Activated naive CD8-positive, alpha-beta T cell treated with anti-CD3 and anti-CD28 coated beads, Interleukin-2, amount 50 U/mL, for 24 hours (primary cell): Measurements from ENCODE around the gene FEV.
A peak's percentile ranks its signal among the peaks of the same experiment; 100 is the strongest.

ENCODE experiments used
- ATAC-seq: fragments of 150-1000 bp; cut with Tn5 transposase; one replicate; pipeline ENCODE4 v1.10.0; 2021
- DNase-seq: peaks from one replicate; pipeline ENCODE4 v3.0.0; 2021
- H3K27ac Mint-ChIP-seq: one replicate; pipeline ENCODE4 v1.8.0; 2021; ENCODE audit warnings: mild to moderate bottlenecking, mixed read lengths
- H3K27me3 Mint-ChIP-seq: one replicate; pipeline ENCODE4 v1.8.0; 2021; ENCODE audit warnings: mixed read lengths
- H3K36me3 Mint-ChIP-seq: one replicate; pipeline ENCODE4 v1.8.0; 2021; ENCODE audit warnings: low read depth, mixed read lengths
- H3K4me1 Mint-ChIP-seq: one replicate; pipeline ENCODE4 v1.8.0; 2021; ENCODE audit warnings: mixed read lengths
- H3K4me3 Mint-ChIP-seq: one replicate; pipeline ENCODE4 v1.8.0; 2021; ENCODE audit warnings: mild to moderate bottlenecking, moderate library complexity, mixed read lengths
- H3K9me3 Mint-ChIP-seq: one replicate; pipeline ENCODE4 v1.8.0; 2021; ENCODE audit warnings: mixed read lengths

FEV gene

GRCh38 chr2:218985021-218985324 lies at the start of gene FEV:
TSS of gene FEV (minus strand) at chr2:218985184. CDS start at chr2:218985075, 109 bp downstream.
- Mint-ChIP-seq H3K4me1 (peaks cover 23% of the 10 kb centered on the region), H3K4me3 (peak within 1 kb of the TSS; percentile 6), H3K36me3 (no peaks in the 10 kb centered on the region), H3K9me3 (no peaks in the 10 kb centered on the region), H3K27me3 (peaks cover 84% of the 10 kb centered on the region), H3K27ac (no peak within 1 kb of the TSS)
- ATAC-seq (no peak), DNase-seq (no peak)

- Mint-ChIP-seq H3K36me3 (no peaks in the 10 kb centered on the region), H3K4me1 (no peaks in the 10 kb centered on the region), H3K27me3 (peaks cover 36% of the 10 kb centered on the region), H3K4me3 (no peak overlapping the region), H3K9me3 (no peaks in the 10 kb centered on the region), H3K27ac (no peak overlapping the region)
- ATAC-seq (no peak), DNase-seq (no peak)
Measured at GRCh38 chr2:219032051-219032745, 47.2 kb upstream of the FEV start.

GRCh38 chr2:219031005-219031738 lies 46.2 kb upstream of the FEV start:
- DNase-seq (no peak), ATAC-seq (no peak)
- peaks cover 34% of the 10 kb centered on the region for H3K27me3 Mint-ChIP-seq
- no peaks in the 10 kb centered on the region for H3K4me1 Mint-ChIP-seq
- H3K27ac Mint-ChIP-seq = no peak overlapping the region
- H3K9me3 Mint-ChIP-seq = no peaks in the 10 kb centered on the region
- H3K4me3 Mint-ChIP-seq = no peak overlapping the region
- no peaks in the 10 kb centered on the region for H3K36me3 Mint-ChIP-seq

GRCh38 chr2:219030177-219030940 lies 45.4 kb upstream of the FEV start:
- no peak for ATAC-seq
- H3K27ac Mint-ChIP-seq = no peak overlapping the region
- no peaks in the 10 kb centered on the region for H3K36me3 Mint-ChIP-seq
- no peaks in the 10 kb centered on the region for H3K4me1 Mint-ChIP-seq
- no peak for DNase-seq
- H3K9me3 Mint-ChIP-seq = no peaks in the 10 kb centered on the region
- H3K27me3 Mint-ChIP-seq = peaks cover 28% of the 10 kb centered on the region
- H3K4me3 Mint-ChIP-seq = no peak overlapping the region

DNA sequence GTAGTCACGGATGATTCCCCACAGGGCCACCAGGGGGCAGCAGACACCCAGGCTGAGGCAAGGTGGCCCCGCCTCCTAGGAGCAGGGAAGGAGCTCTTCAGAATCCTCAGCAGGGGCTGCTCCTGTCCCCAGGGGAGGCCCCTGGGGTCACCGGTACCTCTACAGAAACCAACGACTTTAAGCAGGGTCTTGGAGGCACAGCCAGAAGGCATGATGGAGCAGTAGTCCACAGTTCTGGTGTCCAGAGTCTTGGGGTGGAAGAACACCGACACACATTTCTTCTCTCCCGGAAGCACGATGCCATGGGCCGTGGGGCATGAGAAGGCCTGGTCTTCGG lies 44.8 kb upstream of the FEV start:
- DNase-seq (peak; percentile 78), ATAC-seq (peak; percentile 72)
- Mint-ChIP-seq H3K4me1 (no peaks in the 10 kb centered on the region), H3K9me3 (no peaks in the 10 kb centered on the region), H3K36me3 (no peaks in the 10 kb centered on the region), H3K27ac (no peak overlapping the region), H3K4me3 (no peak overlapping the region), H3K27me3 (peaks cover 26% of the 10 kb centered on the region)

GRCh38 chr2:219028996-219029828 lies 44.2 kb upstream of the FEV start:
- H3K9me3 Mint-ChIP-seq = no peaks in the 10 kb centered on the region
- DNase-seq (no peak), ATAC-seq (no peak)
- no peaks in the 10 kb centered on the region for H3K36me3 Mint-ChIP-seq
- peaks cover 23% of the 10 kb centered on the region for H3K27me3 Mint-ChIP-seq
- H3K27ac Mint-ChIP-seq = no peak overlapping the region
- H3K4me3 Mint-ChIP-seq = no peak overlapping the region
- no peaks in the 10 kb centered on the region for H3K4me1 Mint-ChIP-seq

DNA sequence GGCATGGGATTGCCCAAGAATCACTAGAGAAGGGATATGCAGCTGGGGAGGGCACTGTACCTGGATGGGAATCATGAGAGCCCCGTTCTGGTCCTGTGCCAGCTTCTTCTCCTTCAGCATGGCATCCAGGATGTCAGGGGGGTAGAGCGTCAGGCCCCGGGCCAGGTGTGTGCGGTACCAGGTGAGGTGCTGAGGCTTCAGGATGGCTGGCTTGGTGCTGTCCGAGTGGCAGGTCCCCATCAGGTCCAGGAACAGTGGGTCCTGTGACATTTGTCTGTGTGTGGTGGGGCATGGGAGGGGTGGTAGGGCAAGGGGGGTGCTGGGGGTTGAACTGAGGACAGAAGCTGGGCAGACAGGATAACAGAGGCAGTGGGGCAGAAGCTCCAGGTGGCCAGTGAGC lies 43.2 kb upstream of the FEV start:
- no peak overlapping the region for H3K4me3 Mint-ChIP-seq
- H3K27me3 Mint-ChIP-seq = peaks cover 16% of the 10 kb centered on the region
- no peak for ATAC-seq
- no peaks in the 10 kb centered on the region for H3K4me1 Mint-ChIP-seq
- no peaks in the 10 kb centered on the region for H3K9me3 Mint-ChIP-seq
- H3K27ac Mint-ChIP-seq = no peak overlapping the region
- DNase-seq = no peak
- H3K36me3 Mint-ChIP-seq = no peaks in the 10 kb centered on the region

- Mint-ChIP-seq H3K27ac (no peak overlapping the region), H3K36me3 (no peaks in the 10 kb centered on the region), H3K4me3 (no peak overlapping the region), H3K9me3 (no peaks in the 10 kb centered on the region), H3K27me3 (peaks cover 13% of the 10 kb centered on the region), H3K4me1 (no peaks in the 10 kb centered on the region)
- ATAC-seq = no peak
- DNase-seq = no peak
Measured at GRCh38 chr2:219027511-219028055, 42.6 kb upstream of the FEV start.

- no peak overlapping the region for H3K27ac Mint-ChIP-seq
- DNase-seq (no peak), ATAC-seq (no peak)
- no peak overlapping the region for H3K4me3 Mint-ChIP-seq
- no peaks in the 10 kb centered on the region for H3K36me3 Mint-ChIP-seq
- no peaks in the 10 kb centered on the region for H3K9me3 Mint-ChIP-seq
- no peaks in the 10 kb centered on the region for H3K4me1 Mint-ChIP-seq
- peaks cover 10% of the 10 kb centered on the region for H3K27me3 Mint-ChIP-seq
Measured at GRCh38 chr2:219026946-219027345, 42.0 kb upstream of the FEV start.

GRCh38 chr2:219025637-219026585 lies 40.9 kb upstream of the FEV start:
- no peak for ATAC-seq
- Mint-ChIP-seq H3K36me3 (no peaks in the 10 kb centered on the region), H3K4me3 (no peak overlapping the region), H3K27me3 (peaks cover 4% of the 10 kb centered on the region), H3K4me1 (no peaks in the 10 kb centered on the region), H3K27ac (no peak overlapping the region), H3K9me3 (no peaks in the 10 kb centered on the region)
- DNase-seq = no peak

GRCh38 chr2:219024059-219024458 lies 39.1 kb upstream of the FEV start:
- ATAC-seq (no peak), DNase-seq (no peak)
- no peaks in the 10 kb centered on the region for H3K4me1 Mint-ChIP-seq
- H3K27me3 Mint-ChIP-seq = no peaks in the 10 kb centered on the region
- no peaks in the 10 kb centered on the region for H3K36me3 Mint-ChIP-seq
- no peak overlapping the region for H3K27ac Mint-ChIP-seq
- no peaks in the 10 kb centered on the region for H3K9me3 Mint-ChIP-seq
- no peak overlapping the region for H3K4me3 Mint-ChIP-seq

DNA sequence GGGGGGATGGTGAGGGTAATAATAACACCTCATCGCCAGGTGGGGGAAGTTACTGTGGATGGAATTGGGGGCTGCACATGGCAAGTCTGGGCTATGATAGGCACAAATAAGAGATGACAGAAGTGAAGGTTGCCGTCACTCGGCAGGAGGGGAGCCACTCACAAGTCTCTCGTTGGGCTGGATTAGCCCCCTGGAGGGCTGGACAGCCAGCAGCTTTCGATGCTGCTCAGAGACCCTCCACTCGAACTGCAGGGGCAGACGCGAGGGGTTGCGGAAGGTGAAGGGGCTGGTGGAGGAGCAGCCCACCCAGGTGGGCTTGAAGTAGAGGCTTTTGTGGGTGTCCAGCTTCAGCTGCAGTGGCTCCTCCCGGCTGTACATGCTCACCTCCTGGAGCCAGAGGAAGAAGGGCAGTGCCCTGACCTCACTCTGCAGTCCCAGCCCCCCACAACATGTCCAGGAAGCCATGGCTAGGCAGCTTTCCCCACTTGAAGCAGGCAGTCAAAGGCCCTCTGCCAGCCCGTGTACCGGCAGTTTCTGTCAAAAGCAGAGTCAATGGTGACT lies 38.1 kb upstream of the FEV start:
- H3K36me3 Mint-ChIP-seq = no peaks in the 10 kb centered on the region
- H3K4me3 Mint-ChIP-seq = no peak overlapping the region
- no peak for DNase-seq
- no peak for ATAC-seq
- H3K27me3 Mint-ChIP-seq = no peaks in the 10 kb centered on the region
- H3K9me3 Mint-ChIP-seq = no peaks in the 10 kb centered on the region
- no peaks in the 10 kb centered on the region for H3K4me1 Mint-ChIP-seq
- no peak overlapping the region for H3K27ac Mint-ChIP-seq

GRCh38 chr2:219022616-219023015 lies 37.6 kb upstream of the FEV start:
- DNase-seq (no peak), ATAC-seq (no peak)
- Mint-ChIP-seq H3K9me3 (no peaks in the 10 kb centered on the region), H3K27me3 (no peaks in the 10 kb centered on the region), H3K4me1 (no peaks in the 10 kb centered on the region), H3K4me3 (no peak overlapping the region), H3K36me3 (no peaks in the 10 kb centered on the region), H3K27ac (no peak overlapping the region)
